ENCODE measurements around the gene SLC6A16.
A peak's percentile ranks its signal among the peaks of the same experiment; 100 is the strongest.

Gene SLC6A16

GRCh38 chr19:49343123-49343522 is 18.1 kb upstream of the SLC6A16 start:
- H2AK5ac ChIP-seq (ENCODE audit: low read length, severe bottlenecking) = no peak overlapping the region
- H4K8ac ChIP-seq (ENCODE audit: low read length) = no peak overlapping the region
- no peak for DNase-seq
- no peak overlapping the region for H2BK5ac ChIP-seq (ENCODE audit: low read depth, low read length, poor library complexity, severe bottlenecking)
- peaks cover 59% of the 10 kb centered on the region for H3K79me1 ChIP-seq (replicated peaks; ENCODE audit: low read length, poor library complexity, severe bottlenecking)
- H3K4me1 ChIP-seq (ENCODE audit: control insufficient read depth, insufficient read depth, low read depth, low read length) = peaks cover 1% of the 10 kb centered on the region
- no peak overlapping the region for H3K14ac ChIP-seq (ENCODE audit: low read length in 2 of 2)
- no peak overlapping the region for H3K4me2 ChIP-seq (ENCODE audit: low read length, poor library complexity, severe bottlenecking)
- H2BK12ac ChIP-seq (ENCODE audit: low read length in 2 of 2) = no peak overlapping the region
- no peak overlapping the region for H2BK120ac ChIP-seq (ENCODE audit: low read depth, low read length)
- H3K4ac ChIP-seq (ENCODE audit: low read depth in 1 of 2, low read length in 2 of 2) = no peak overlapping the region
- WGBS = 99% methylated on average over 7 of the region's 7 CpGs
- H3K36me3 ChIP-seq (ENCODE audit: control insufficient read depth in 1 of 2, insufficient read depth in 2 of 2, low read depth in 1 of 2, low read length in 2 of 2) = peaks cover 44 to 93% of the 10 kb centered on the region in 2 experiments
- H4K91ac ChIP-seq (ENCODE audit: low read length) = no peak overlapping the region
- no peak overlapping the region for H2BK15ac ChIP-seq (ENCODE audit: low read depth, poor library complexity, severe bottlenecking)
- no peak overlapping the region for H3K27ac ChIP-seq (ENCODE audit: low read length, poor library complexity, severe bottlenecking)
- no peak overlapping the region for H3K18ac ChIP-seq (ENCODE audit: low read depth in 1 of 2, low read length in 2 of 2)
- no peaks in the 10 kb centered on the region for H3K9me3 ChIP-seq (ENCODE audit: control insufficient read depth, low read length)
- no peak overlapping the region for H3K4me3 ChIP-seq (ENCODE audit: insufficient read depth in 1 of 2, low read depth in 1 of 2, low read length in 2 of 2)
- no peak overlapping the region for H2AFZ ChIP-seq (ENCODE audit: low read depth, low read length)
- peaks cover 0 to 9% of the 10 kb centered on the region in 2 experiments for H3K27me3 ChIP-seq (ENCODE audit: control insufficient read depth in 1 of 2, insufficient read depth in 1 of 2, low read length in 2 of 2)
- no peak overlapping the region for H3K9ac ChIP-seq (ENCODE audit: low read length)
- no peak overlapping the region for H3K23ac ChIP-seq (ENCODE audit: low read length in 2 of 2)

GRCh38 chr19:49342291-49342721 is 17.3 kb upstream of the SLC6A16 start:
- WGBS = 98% methylated on average over 6 of the region's 11 CpGs
- no peak overlapping the region for H3K4me2 ChIP-seq (ENCODE audit: low read length, poor library complexity, severe bottlenecking)
- H2BK120ac ChIP-seq (ENCODE audit: low read depth, low read length) = no peak overlapping the region
- peaks cover 53% of the 10 kb centered on the region for H3K79me1 ChIP-seq (replicated peaks; ENCODE audit: low read length, poor library complexity, severe bottlenecking)
- no peak overlapping the region for H2BK5ac ChIP-seq (ENCODE audit: low read depth, low read length, poor library complexity, severe bottlenecking)
- peaks cover 0 to 13% of the 10 kb centered on the region in 2 experiments for H3K27me3 ChIP-seq (ENCODE audit: control insufficient read depth in 1 of 2, insufficient read depth in 1 of 2, low read length in 2 of 2)
- no peak for DNase-seq
- H2AFZ ChIP-seq (ENCODE audit: low read depth, low read length) = no peak overlapping the region
- H4K91ac ChIP-seq (ENCODE audit: low read length) = no peak overlapping the region
- peaks cover 1% of the 10 kb centered on the region for H3K4me1 ChIP-seq (ENCODE audit: control insufficient read depth, insufficient read depth, low read depth, low read length)
- H2BK12ac ChIP-seq (ENCODE audit: low read length in 2 of 2) = no peak overlapping the region
- H3K18ac ChIP-seq (ENCODE audit: low read depth in 1 of 2, low read length in 2 of 2) = no peak overlapping the region
- no peak overlapping the region for H4K8ac ChIP-seq (ENCODE audit: low read length)
- no peak overlapping the region for H3K23ac ChIP-seq (ENCODE audit: low read length in 2 of 2)
- H3K9ac ChIP-seq (ENCODE audit: low read length) = no peak overlapping the region
- H3K36me3 ChIP-seq (ENCODE audit: control insufficient read depth in 1 of 2, insufficient read depth in 2 of 2, low read depth in 1 of 2, low read length in 2 of 2) = peaks cover 37 to 93% of the 10 kb centered on the region in 2 experiments
- no peak overlapping the region for H2AK5ac ChIP-seq (ENCODE audit: low read length, severe bottlenecking)
- H3K27ac ChIP-seq (ENCODE audit: low read length, poor library complexity, severe bottlenecking) = no peak overlapping the region
- H2BK15ac ChIP-seq (ENCODE audit: low read depth, poor library complexity, severe bottlenecking) = no peak overlapping the region
- no peak overlapping the region for H3K14ac ChIP-seq (ENCODE audit: low read length in 2 of 2)
- no peak overlapping the region for H3K4ac ChIP-seq (ENCODE audit: low read depth in 1 of 2, low read length in 2 of 2)
- no peak overlapping the region for H3K4me3 ChIP-seq (ENCODE audit: insufficient read depth in 1 of 2, low read depth in 1 of 2, low read length in 2 of 2)
- H3K9me3 ChIP-seq (ENCODE audit: control insufficient read depth, low read length) = no peaks in the 10 kb centered on the region

- Histone ChIP-seq H2BK5ac (ENCODE audit: low read depth, low read length, poor library complexity, severe bottlenecking) (no peak overlapping the region), H3K9ac (ENCODE audit: low read length) (no peak overlapping the region), H2AK5ac (ENCODE audit: low read length, severe bottlenecking) (no peak overlapping the region), H2BK15ac (ENCODE audit: low read depth, poor library complexity, severe bottlenecking) (no peak overlapping the region), H3K4ac (ENCODE audit: low read depth in 1 of 2, low read length in 2 of 2) (no peak overlapping the region), H3K4me1 (ENCODE audit: control insufficient read depth, insufficient read depth, low read depth, low read length) (peaks cover 1% of the 10 kb centered on the region), H4K91ac (ENCODE audit: low read length) (no peak overlapping the region), H3K9me3 (ENCODE audit: control insufficient read depth, low read length) (no peaks in the 10 kb centered on the region), H3K4me3 (ENCODE audit: insufficient read depth in 1 of 2, low read depth in 1 of 2, low read length in 2 of 2) (no peak overlapping the region), H3K18ac (ENCODE audit: low read depth in 1 of 2, low read length in 2 of 2) (no peak overlapping the region), H3K4me2 (ENCODE audit: low read length, poor library complexity, severe bottlenecking) (no peak overlapping the region), H3K79me1 (replicated peaks; ENCODE audit: low read length, poor library complexity, severe bottlenecking) (peaks cover 43% of the 10 kb centered on the region), H3K27me3 (ENCODE audit: control insufficient read depth in 1 of 2, insufficient read depth in 1 of 2, low read length in 2 of 2) (peaks cover 0 to 13% of the 10 kb centered on the region in 2 experiments), H3K27ac (ENCODE audit: low read length, poor library complexity, severe bottlenecking) (no peak overlapping the region), H3K23ac (ENCODE audit: low read length in 2 of 2) (peak overlapping the region in 1 of 2 experiments; percentile 6), H3K14ac (ENCODE audit: low read length in 2 of 2) (no peak overlapping the region), H2BK120ac (ENCODE audit: low read depth, low read length) (no peak overlapping the region), H2AFZ (ENCODE audit: low read depth, low read length) (no peak overlapping the region), H4K8ac (ENCODE audit: low read length) (no peak overlapping the region), H2BK12ac (ENCODE audit: low read length in 2 of 2) (no peak overlapping the region), H3K36me3 (ENCODE audit: control insufficient read depth in 1 of 2, insufficient read depth in 2 of 2, low read depth in 1 of 2, low read length in 2 of 2) (peaks cover 28 to 90% of the 10 kb centered on the region in 2 experiments)
- 97% methylated on average over 10 of the region's 11 CpGs for WGBS
- DNase-seq = no peak
Measured at GRCh38 chr19:49340865-49341718, 16.1 kb upstream of the SLC6A16 start.

- Histone ChIP-seq H3K14ac (ENCODE audit: low read length in 2 of 2) (no peak overlapping the region), H4K8ac (ENCODE audit: low read length) (no peak overlapping the region), H3K18ac (ENCODE audit: low read depth in 1 of 2, low read length in 2 of 2) (no peak overlapping the region), H3K27me3 (ENCODE audit: control insufficient read depth in 1 of 2, insufficient read depth in 1 of 2, low read length in 2 of 2) (peaks cover 0 to 13% of the 10 kb centered on the region in 2 experiments), H3K9ac (ENCODE audit: low read length) (no peak overlapping the region), H2AFZ (ENCODE audit: low read depth, low read length) (no peak overlapping the region), H3K23ac (ENCODE audit: low read length in 2 of 2) (no peak overlapping the region), H4K91ac (ENCODE audit: low read length) (no peak overlapping the region), H3K4me1 (ENCODE audit: control insufficient read depth, insufficient read depth, low read depth, low read length) (peaks cover 1% of the 10 kb centered on the region), H3K4ac (ENCODE audit: low read depth in 1 of 2, low read length in 2 of 2) (no peak overlapping the region), H3K79me1 (replicated peaks; ENCODE audit: low read length, poor library complexity, severe bottlenecking) (peaks cover 40% of the 10 kb centered on the region), H3K4me3 (ENCODE audit: insufficient read depth in 1 of 2, low read depth in 1 of 2, low read length in 2 of 2) (peak overlapping the region in 1 of 2 experiments; percentile 65), H2AK5ac (ENCODE audit: low read length, severe bottlenecking) (no peak overlapping the region), H3K27ac (ENCODE audit: low read length, poor library complexity, severe bottlenecking) (no peak overlapping the region), H3K9me3 (ENCODE audit: control insufficient read depth, low read length) (no peaks in the 10 kb centered on the region), H2BK120ac (ENCODE audit: low read depth, low read length) (no peak overlapping the region), H3K4me2 (ENCODE audit: low read length, poor library complexity, severe bottlenecking) (no peak overlapping the region), H2BK5ac (ENCODE audit: low read depth, low read length, poor library complexity, severe bottlenecking) (no peak overlapping the region), H3K36me3 (ENCODE audit: control insufficient read depth in 1 of 2, insufficient read depth in 2 of 2, low read depth in 1 of 2, low read length in 2 of 2) (peaks cover 25 to 91% of the 10 kb centered on the region in 2 experiments), H2BK12ac (ENCODE audit: low read length in 2 of 2) (no peak overlapping the region), H2BK15ac (ENCODE audit: low read depth, poor library complexity, severe bottlenecking) (no peak overlapping the region)
- WGBS = 49% methylated on average over 34 of the region's 36 CpGs
- no peak for DNase-seq
Measured at GRCh38 chr19:49340069-49340864, 15.3 kb upstream of the SLC6A16 start.
